GM06990 (cell line): Measurements from ENCODE around the gene SSPN.

Experiments
- DNase-seq: peaks from one replicate; pipeline ENCODE4 v3.0.0-alpha.2; 2011; ENCODE audit not compliant: insufficient read length; ENCODE audit errors: extremely low read depth
- H3K27me3 ChIP-seq: replicated peaks from 2 replicates; pipeline ENCODE4 v1.6.0; 2011; ENCODE audit warnings: low read length; ENCODE audit not compliant: control insufficient read depth, insufficient read depth
- H3K36me3 ChIP-seq: 2 replicates; pipeline ENCODE4 v1.5.1; 2011; ENCODE audit warnings: low read length; ENCODE audit not compliant: control insufficient read depth, insufficient read depth
- H3K4me3 ChIP-seq: replicated peaks from 2 replicates; pipeline ENCODE4 v1.5.1; 2011; ENCODE audit warnings: low read depth, mild to moderate bottlenecking, control low read depth, low read length
- CTCF ChIP-seq: IDR thresholded peaks from 2 replicates; pipeline ENCODE4 v1.5.1; 2011; ENCODE audit warnings: low read length, control low read depth, mild to moderate bottlenecking, inconsistent platforms; ENCODE audit not compliant: insufficient read depth, poor library complexity, severe bottlenecking

The SSPN gene

GRCh38 chr12:26278666-26279065 is 83.3 kb downstream of the SSPN start:
- H3K36me3 ChIP-seq = no peaks in the 10 kb centered on the region
- no peak overlapping the region for H3K4me3 ChIP-seq
- H3K27me3 ChIP-seq = no peaks in the 10 kb centered on the region
- TF ChIP-seq CTCF = no peak
- no peak for DNase-seq

GRCh38 chr12:26279091-26279490 is 83.7 kb downstream of the SSPN start:
- no peak for DNase-seq
- Histone ChIP-seq H3K4me3 (no peak overlapping the region), H3K27me3 (no peaks in the 10 kb centered on the region), H3K36me3 (no peaks in the 10 kb centered on the region)
- TF ChIP-seq CTCF = no peak

- H3K4me3 ChIP-seq = no peak overlapping the region
- no peak for DNase-seq
These were observed 84.5 kb downstream of the SSPN start for GRCh38 chr12:26279908-26280307.

GRCh38 chr12:26280869-26281268 is 85.5 kb downstream of the SSPN start:
- no peaks in the 10 kb centered on the region for H3K36me3 ChIP-seq
- no peak overlapping the region for H3K4me3 ChIP-seq
- no peak for TF ChIP-seq CTCF
- DNase-seq = no peak
- no peaks in the 10 kb centered on the region for H3K27me3 ChIP-seq

More at GRCh38 chr12:26279908-26280307, 84.5 kb downstream of the SSPN start:
- no peak for TF ChIP-seq CTCF
- Histone ChIP-seq H3K36me3 (no peaks in the 10 kb centered on the region), H3K27me3 (no peaks in the 10 kb centered on the region)

- Histone ChIP-seq H3K36me3 (no peaks in the 10 kb centered on the region), H3K27me3 (no peaks in the 10 kb centered on the region), H3K4me3 (no peak overlapping the region)
- no peak for TF ChIP-seq CTCF
- no peak for DNase-seq
These were observed 85.9 kb downstream of the SSPN start for GRCh38 chr12:26281320-26281719.

GRCh38 chr12:26282339-26282940 is 87.1 kb downstream of the SSPN start:
- no peak overlapping the region for H3K4me3 ChIP-seq
- TF ChIP-seq CTCF = no peak
- no peak for DNase-seq
- H3K36me3 ChIP-seq = no peaks in the 10 kb centered on the region
- H3K27me3 ChIP-seq = no peaks in the 10 kb centered on the region
